GM21526 (cell line): ENCODE data around the gene WSB1.
A peak's percentile ranks its signal among the peaks of the same experiment; 100 is the strongest.
"Not testable (repeated sequence)": the region's sequence is repeated elsewhere in the genome, so short reads cannot be mapped to it uniquely, and the experiment has no call there.

Experiments
- ATAC-seq: cut with Tn5 transposase; IDR thresholded peaks from one replicate; pipeline ENCODE4 v1.9.1; 2021; ENCODE audit warnings: moderate library complexity; ENCODE audit not compliant: unreplicated experiment, low FRiP score

Gene WSB1

GRCh38 chr17:27276653-27277156 lies 17.2 kb upstream of the WSB1 start:
- ATAC-seq, result no peak

- not testable (repeated sequence) for ATAC-seq
These were observed 14.8 kb upstream of the WSB1 start for GRCh38 chr17:27279132-27279531.

- no peak for ATAC-seq
These were observed 13.4 kb upstream of the WSB1 start for GRCh38 chr17:27280527-27280926.

GRCh38 chr17:27281438-27281837 lies 12.5 kb upstream of the WSB1 start:
- no peak for ATAC-seq

GRCh38 chr17:27282054-27282551 lies 11.8 kb upstream of the WSB1 start:
- peak; percentile 72 for ATAC-seq

- no peak for ATAC-seq
These were observed 10.9 kb upstream of the WSB1 start for GRCh38 chr17:27283060-27283459.

- ATAC-seq, result no peak
These were observed 10.2 kb upstream of the WSB1 start for GRCh38 chr17:27283751-27284150.

GRCh38 chr17:27284811-27285415 lies 9.0 kb upstream of the WSB1 start:
- ATAC-seq, result no peak

- ATAC-seq, result no peak
These were observed 8.4 kb upstream of the WSB1 start for GRCh38 chr17:27285516-27285915.

- ATAC-seq, result no peak
These were observed 5.7 kb upstream of the WSB1 start for GRCh38 chr17:27288183-27288582.

- no peak for ATAC-seq
These were observed 4.1 kb upstream of the WSB1 start for GRCh38 chr17:27289856-27290255.

- no peak for ATAC-seq
These were observed 2.9 kb upstream of the WSB1 start for GRCh38 chr17:27290916-27291598.

GRCh38 chr17:27293359-27293897 lies 486 bp upstream of the WSB1 start:
- peak; percentile 1 for ATAC-seq

GRCh38 chr17:27294689-27295630 lies 1.0 kb downstream of the WSB1 start:
- ATAC-seq, result peak; percentile 37

- ATAC-seq, result no peak
These were observed 2.0 kb downstream of the WSB1 start for GRCh38 chr17:27295945-27296344.

GRCh38 chr17:27296428-27296979 lies 2.6 kb downstream of the WSB1 start:
- ATAC-seq, result no peak

- no peak for ATAC-seq
These were observed 5.6 kb downstream of the WSB1 start for GRCh38 chr17:27299384-27300049.

GRCh38 chr17:27303734-27304133 lies 9.8 kb downstream of the WSB1 start:
- ATAC-seq, result no peak

- ATAC-seq, result no peak
These were observed 12.4 kb downstream of the WSB1 start for GRCh38 chr17:27306276-27306835.
